GM18951 (cell line): Measurements from ENCODE around the gene KCNH2.
"Not testable (repeated sequence)": the region's sequence is repeated elsewhere in the genome, so short reads cannot be mapped to it uniquely, and the experiment has no call there.

Experiments
- POLR2A ChIP-seq: IDR thresholded peaks from 4 replicates; pipeline ENCODE4 v1.6.1; 2011; ENCODE audit warnings: mild to moderate bottlenecking; ENCODE audit not compliant: insufficient read length, insufficient read depth; ENCODE audit errors: extremely low read depth
- in situ Hi-C: fragments of 300-500 bp; cut with MboI; formaldehyde crosslinking; loops from one replicate; pipeline ENCODE4 v1.12.0; 2022; ENCODE audit warnings: low sequenced_read_pairs, mixed read lengths, inconsistent platforms; ENCODE audit not compliant: unreplicated experiment

Gene KCNH2

DNA sequence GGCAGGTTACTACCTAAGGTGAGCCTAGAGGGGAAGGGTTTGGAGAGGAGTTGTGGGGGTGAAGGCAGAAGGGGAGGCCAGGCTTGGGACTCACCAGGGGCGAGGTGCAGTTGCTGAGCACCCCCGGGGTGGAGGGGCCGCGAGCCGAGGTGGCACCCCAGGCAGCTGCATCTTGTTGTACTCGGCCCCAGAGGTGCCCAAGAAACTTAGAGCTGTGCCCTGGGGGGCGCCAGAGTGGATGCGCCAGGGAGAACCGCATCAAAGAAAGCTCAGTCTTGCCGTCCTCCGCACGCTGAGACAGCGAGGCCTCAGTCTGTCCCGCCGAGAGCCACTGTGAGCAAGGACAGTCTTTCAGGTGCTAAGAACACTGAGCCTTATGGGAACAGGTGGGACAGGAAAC lies 38.8 kb upstream of the KCNH2 start:
- TF ChIP-seq POLR2A, result no peak
- in situ Hi-C loops, result no loop called here

DNA sequence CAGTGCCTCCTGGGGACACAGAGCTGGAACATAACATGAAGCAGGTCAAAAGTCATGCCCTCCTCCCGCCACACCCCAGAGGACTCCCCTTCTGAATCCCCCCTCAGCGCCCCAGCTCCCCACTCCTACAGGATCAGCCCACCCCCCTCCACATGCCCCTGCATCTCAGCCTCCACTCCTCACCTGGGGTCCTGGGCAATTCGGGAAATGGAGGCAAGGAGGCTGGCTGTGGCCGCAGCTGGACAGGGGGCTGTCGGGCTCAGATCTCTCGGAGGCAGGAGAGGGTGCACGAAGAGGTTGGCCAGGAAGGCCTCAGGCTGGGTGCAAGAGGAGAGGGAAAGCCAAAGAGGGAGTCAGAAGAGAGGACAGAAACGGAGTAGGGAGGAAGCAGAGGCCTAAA lies 38.4 kb upstream of the KCNH2 start:
- TF ChIP-seq POLR2A, result no peak
- in situ Hi-C loops, result no loop called here

DNA sequence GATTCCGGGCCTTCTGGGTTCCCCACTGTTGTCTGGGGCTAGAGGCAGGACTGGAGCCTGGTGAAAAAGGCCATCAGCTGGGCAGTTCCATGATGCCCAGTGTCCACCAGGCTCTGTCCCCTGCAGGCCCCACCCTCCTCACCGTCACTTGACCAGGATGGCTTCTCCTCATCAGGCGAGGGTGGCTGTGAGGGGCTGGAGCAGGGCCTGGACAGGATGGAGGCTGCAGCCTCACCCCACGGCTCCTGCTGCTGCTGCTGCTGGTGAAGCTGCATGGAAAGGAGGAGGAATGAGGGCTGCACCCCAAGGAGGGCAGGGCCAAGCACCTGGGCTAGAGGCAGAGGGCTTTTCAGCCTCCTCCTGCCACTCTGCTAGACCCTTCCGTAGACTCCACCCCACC lies 37.8 kb upstream of the KCNH2 start:
- in situ Hi-C loops, result no loop called here
- no peak for TF ChIP-seq POLR2A

DNA sequence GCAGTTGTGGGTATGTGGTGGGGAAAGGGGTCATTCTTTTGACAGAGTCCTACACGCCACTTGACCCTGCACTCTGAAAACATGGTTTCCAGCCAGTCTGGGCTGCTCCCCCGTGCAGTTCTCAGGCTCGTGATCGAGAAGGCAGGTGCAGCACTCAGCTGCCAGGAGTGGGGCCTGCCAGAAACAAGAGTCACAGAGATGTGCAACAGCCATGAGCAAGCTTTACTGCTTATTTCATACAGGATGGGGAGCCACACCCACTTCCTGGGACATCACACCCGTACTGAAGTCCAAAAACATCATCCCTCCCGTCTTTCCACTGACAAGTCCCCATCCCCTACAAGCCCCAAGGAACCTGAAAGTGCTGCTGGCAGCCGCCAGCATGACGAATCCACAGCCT lies 36.8 kb upstream of the KCNH2 start:
- in situ Hi-C loops, result no loop called here
- TF ChIP-seq POLR2A, result no peak

DNA sequence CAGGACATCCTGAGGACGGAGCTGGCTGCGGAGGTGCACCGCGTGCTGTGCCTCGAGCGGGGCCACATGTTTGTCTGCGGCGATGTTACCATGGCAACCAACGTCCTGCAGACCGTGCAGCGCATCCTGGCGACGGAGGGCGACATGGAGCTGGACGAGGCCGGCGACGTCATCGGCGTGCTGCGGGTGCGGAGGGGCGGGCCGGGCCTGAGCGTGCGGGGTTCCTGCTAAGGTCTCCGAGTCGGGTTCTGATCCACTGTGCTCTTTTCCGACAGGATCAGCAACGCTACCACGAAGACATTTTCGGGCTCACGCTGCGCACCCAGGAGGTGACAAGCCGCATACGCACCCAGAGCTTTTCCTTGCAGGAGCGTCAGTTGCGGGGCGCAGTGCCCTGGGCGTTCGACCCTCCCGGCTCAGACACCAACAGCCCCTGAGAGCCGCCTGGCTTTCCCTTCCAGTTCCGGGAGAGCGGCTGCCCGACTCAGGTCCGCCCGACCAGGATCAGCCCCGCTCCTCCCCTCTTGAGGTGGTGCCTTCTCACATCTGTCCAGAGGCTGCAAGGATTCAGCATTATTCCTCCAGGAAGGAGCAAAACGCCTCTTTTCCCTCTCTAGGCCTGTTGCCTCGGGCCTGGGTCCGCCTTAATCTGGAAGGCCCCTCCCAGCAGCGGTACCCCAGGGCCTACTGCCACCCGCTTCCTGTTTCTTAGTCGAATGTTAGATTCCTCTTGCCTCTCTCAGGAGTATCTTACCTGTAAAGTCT lies 35.8 kb upstream of the KCNH2 start:
- in situ Hi-C loops, result no loop called here
- TF ChIP-seq POLR2A, result peak; percentile 27

DNA sequence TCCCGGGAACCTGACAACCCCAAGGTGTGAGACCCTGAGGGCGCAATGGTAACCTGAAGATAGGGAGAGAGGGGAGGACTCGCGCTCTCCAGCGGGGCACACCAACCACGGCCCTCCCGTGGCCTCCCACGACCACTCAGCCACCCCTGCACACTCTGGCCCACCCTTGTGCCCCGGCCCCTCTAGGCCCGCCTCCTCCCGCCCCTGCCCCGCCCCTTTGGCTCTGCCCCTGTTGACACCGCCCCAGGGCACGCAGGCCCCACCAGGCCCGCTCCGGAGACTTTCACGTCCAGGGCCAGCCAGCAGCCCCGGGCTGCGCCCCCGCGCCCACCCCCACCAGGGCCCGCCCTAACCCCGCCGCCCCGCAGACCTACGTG lies 35.2 kb upstream of the KCNH2 start:
- in situ Hi-C loops, result no loop called here
- no peak for TF ChIP-seq POLR2A

DNA sequence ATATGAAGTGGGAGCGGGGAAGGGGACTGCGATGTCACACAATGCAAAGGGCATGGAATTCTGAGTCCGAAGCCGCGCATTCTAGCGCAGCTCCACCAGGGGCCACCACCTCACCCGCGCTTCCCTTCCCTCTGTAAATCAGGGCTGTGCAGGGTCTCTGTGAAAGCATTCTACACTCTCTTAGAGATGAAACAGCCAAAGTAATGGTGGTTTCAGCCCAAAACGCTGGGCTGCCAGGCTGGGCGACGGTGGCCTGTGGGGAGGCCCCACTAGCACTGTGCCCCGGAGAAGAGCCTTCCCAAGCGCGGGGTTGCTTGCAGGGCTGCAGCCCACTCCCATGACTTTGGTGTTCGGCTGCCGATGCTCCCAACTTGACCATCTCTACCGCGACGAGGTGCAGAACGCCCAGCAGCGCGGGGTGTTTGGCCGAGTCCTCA lies 34.8 kb upstream of the KCNH2 start:
- in situ Hi-C loops, result no loop called here
- TF ChIP-seq POLR2A, result no peak

DNA sequence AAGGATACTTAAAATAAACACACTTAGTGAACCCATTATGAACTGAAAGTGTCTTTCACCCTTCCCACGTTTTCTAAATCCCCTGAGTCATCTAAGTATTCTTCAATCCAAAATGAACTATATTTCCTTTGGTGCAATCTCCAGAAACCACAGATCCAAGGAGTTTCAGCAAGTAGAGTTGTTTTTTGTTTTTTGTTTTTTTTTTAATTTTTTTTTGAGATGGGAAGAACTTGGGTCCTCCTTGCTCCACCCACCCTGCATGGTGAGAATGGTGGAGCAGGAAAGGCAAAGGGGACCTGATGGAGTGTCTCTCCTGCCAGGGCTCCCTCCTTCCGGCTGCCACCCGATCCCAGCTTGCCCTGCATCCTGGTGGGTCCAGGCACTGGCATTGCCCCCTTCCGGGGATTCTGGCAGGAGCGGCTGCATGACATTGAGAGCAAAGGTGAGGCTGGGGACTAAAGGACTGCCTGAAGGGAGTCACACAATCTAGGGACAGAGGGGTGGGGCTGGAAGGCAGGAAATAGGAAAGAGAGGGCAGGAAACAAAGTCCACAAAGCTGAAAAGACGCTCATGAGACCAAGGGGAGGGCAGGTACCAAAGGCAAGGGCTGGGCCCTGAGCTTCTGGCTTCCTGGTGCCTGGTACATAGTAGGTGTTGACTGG lies 34.0 kb upstream of the KCNH2 start:
- in situ Hi-C loops, result no loop called here

DNA sequence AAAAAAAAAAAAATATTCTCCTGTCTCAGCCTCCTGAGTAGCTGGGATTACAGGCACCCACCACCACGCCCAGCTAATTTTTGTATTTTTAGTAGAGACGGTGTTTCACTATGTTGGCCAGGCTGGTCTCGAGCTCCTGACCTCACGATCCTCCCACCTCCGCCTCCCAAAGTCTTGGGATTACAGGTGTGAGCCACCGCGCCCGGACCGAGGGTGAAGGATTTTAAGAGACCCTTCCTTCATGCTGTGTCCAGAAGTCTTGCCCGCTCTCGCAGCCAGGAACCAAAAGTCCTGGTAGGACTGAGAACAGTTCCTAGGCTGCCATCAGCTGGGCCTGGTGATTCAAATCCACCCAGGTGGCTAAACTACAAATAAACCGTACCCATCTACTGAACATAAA lies 33.5 kb upstream of the KCNH2 start:
- in situ Hi-C loops, result not testable (repeated sequence)

More for the DNA sequence above, 34.0 kb upstream of the KCNH2 start:
- no peak for TF ChIP-seq POLR2A

DNA sequence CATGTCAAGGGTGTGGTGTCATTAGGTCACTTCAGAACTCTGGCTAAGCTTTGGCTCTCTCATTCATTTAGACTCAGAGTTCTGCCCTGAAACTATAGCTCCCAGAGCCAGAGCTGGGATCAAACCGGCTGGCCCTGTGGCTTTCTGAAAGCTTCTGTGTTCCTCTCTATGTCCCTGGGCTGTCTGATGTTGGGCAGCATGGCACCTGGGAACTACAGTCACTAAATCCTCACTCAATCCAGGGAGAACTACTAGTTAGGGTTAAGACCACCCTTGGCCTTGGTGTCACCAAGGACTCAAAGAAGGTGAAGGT lies 32.9 kb upstream of the KCNH2 start:
- TF ChIP-seq POLR2A, result no peak
- in situ Hi-C loops, result no loop called here

DNA sequence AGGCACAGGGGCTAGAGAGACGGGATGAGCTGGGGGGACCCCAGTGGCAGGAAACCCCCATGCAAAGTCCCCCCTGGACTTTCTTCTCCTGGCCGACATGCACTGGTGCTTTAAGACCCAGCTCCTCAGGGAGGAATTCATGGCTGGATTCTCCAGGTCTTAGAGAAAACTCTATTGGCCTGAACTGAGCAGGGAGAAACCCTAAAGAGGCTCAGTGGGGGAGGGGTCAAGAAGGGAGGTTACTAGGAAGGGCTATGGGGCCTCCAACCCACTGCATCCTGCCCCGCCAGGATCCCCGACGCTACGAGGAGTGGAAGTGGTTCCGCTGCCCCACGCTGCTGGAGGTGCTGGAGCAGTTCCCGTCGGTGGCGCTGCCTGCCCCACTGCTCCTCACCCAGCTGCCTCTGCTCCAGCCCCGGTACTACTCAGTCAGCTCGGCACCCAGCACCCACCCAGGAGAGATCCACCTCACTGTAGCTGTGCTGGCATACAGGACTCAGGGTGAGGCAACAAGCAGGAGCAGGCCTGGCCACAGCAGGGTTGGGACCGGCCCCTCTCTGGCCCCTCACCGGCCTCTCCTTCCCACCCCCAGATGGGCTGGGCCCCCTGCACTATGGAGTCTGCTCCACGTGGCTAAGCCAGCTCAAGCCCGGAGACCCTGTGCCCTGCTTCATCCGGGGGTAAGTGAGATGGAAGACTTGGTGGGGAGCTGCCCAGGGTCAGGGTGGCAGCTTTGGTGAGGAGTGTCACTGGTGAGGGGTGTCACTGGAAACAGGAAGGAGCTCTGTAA lies 32.4 kb upstream of the KCNH2 start:
- in situ Hi-C loops, result no loop called here
- TF ChIP-seq POLR2A, result no peak

DNA sequence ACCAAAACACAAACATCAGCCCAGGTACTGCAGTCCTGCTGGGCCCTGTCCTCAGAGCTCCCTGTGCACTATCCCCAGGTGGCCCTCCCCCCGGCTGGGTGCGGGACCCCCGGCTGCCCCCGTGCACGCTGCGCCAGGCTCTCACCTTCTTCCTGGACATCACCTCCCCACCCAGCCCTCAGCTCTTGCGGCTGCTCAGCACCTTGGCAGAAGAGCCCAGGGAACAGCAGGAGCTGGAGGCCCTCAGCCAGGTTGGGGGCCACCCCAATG lies 31.9 kb upstream of the KCNH2 start:
- no peak for TF ChIP-seq POLR2A
- in situ Hi-C loops, result no loop called here

DNA sequence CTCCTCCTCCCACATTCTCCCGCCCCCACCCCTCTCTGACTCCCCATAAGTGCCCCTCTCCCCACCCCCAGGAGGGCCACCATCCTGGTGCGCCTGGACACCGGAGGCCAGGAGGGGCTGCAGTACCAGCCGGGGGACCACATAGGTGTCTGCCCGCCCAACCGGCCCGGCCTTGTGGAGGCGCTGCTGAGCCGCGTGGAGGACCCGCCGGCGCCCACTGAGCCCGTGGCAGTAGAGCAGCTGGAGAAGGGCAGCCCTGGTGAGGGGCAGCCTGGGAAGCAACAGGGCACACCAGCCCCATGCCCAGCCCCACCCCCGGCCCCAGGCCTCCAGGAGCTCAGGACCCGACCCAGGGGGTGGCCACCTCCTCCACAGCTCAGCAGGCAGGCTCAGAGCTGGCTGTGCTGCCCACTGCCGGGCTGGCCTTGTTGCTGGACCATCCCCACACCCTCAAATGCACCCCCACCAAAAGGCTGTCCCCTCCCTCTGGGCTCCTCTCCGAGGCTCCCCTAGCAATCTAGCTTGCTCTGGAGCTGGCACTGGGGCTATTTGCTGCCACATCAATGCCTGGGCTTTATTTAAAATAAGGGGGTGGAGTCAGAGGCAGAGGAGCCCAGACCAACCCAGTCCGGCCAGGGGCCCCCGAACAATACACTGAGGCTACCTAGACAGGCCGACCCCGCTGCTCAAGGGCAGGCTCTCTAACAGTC lies 31.4 kb upstream of the KCNH2 start:
- TF ChIP-seq POLR2A, result no peak
- in situ Hi-C loops, result no loop called here
